NCI-H2196 treated with DMSO at 0.1 percent for 48 hours (cell line): ENCODE measurements around the gene RPE65.
"Not testable (repeated sequence)": the region's sequence is repeated elsewhere in the genome, so short reads cannot be mapped to it uniquely, and the experiment has no call there.

ENCODE experiments used
- DNase-seq: peaks from one replicate; lab custom pipeline; 2025; ENCODE audit not compliant: unreplicated experiment; lab: John Stamatoyannopoulos, UW

The RPE65 gene

GRCh38 chr1:68449901-68450300 is at the start of gene RPE65:
TSS of gene RPE65 (minus strand) at chr1:68449954. CDS start at chr1:68449905, 49 bp downstream.
- no peak for DNase-seq

- DNase-seq: no peak
These were observed 47.6 kb upstream of the RPE65 start for GRCh38 chr1:68497358-68497698.

GRCh38 chr1:68496680-68497357 is 47.1 kb upstream of the RPE65 start, which contains the start of gene DEPDC1:
TSS of gene DEPDC1 (minus strand) at chr1:68497082. CDS start at chr1:68496999, 83 bp downstream.
- peak; percentile 86 for DNase-seq

GRCh38 chr1:68495968-68496679 is 46.4 kb upstream of the RPE65 start:
- no peak for DNase-seq

- no peak for DNase-seq
These were observed 45.8 kb upstream of the RPE65 start for GRCh38 chr1:68495532-68495931.

GRCh38 chr1:68493193-68493592 is 43.4 kb upstream of the RPE65 start:
- DNase-seq: no peak

- not testable (repeated sequence) for DNase-seq
These were observed 42.5 kb upstream of the RPE65 start for GRCh38 chr1:68492255-68492654.

GRCh38 chr1:68490046-68490651 is 40.4 kb upstream of the RPE65 start:
- no peak for DNase-seq

- no peak for DNase-seq
These were observed 35.8 kb upstream of the RPE65 start for GRCh38 chr1:68485431-68486022.

GRCh38 chr1:68484618-68485017 is 34.9 kb upstream of the RPE65 start:
- no peak for DNase-seq

GRCh38 chr1:68481041-68481440 is 31.3 kb upstream of the RPE65 start:
- DNase-seq: no peak

- no peak for DNase-seq
These were observed 29.7 kb upstream of the RPE65 start for GRCh38 chr1:68479501-68479900.

- DNase-seq: no peak
These were observed 28.9 kb upstream of the RPE65 start for GRCh38 chr1:68478662-68479061.

- not testable (repeated sequence) for DNase-seq
These were observed 26.9 kb upstream of the RPE65 start for GRCh38 chr1:68476626-68477025.

- no peak for DNase-seq
These were observed 23.3 kb upstream of the RPE65 start for GRCh38 chr1:68473060-68473459.

- DNase-seq: peak; percentile 6
These were observed 20.7 kb upstream of the RPE65 start for GRCh38 chr1:68470388-68470970.

GRCh38 chr1:68464891-68465290 is 15.1 kb upstream of the RPE65 start:
- no peak for DNase-seq

- no peak for DNase-seq
These were observed 11.2 kb upstream of the RPE65 start for GRCh38 chr1:68460935-68461334.

- no peak for DNase-seq
These were observed 10.0 kb upstream of the RPE65 start for GRCh38 chr1:68459796-68460195.

- no peak for DNase-seq
These were observed 9.3 kb upstream of the RPE65 start for GRCh38 chr1:68459091-68459490.

- DNase-seq: no peak
These were observed 6.4 kb upstream of the RPE65 start for GRCh38 chr1:68456202-68456601.
